Measurements from ENCODE around the gene DOCK10.
"Not testable (repeated sequence)": the region's sequence is repeated elsewhere in the genome, so short reads cannot be mapped to it uniquely, and the experiment has no call there.

DOCK10 gene

DNA sequence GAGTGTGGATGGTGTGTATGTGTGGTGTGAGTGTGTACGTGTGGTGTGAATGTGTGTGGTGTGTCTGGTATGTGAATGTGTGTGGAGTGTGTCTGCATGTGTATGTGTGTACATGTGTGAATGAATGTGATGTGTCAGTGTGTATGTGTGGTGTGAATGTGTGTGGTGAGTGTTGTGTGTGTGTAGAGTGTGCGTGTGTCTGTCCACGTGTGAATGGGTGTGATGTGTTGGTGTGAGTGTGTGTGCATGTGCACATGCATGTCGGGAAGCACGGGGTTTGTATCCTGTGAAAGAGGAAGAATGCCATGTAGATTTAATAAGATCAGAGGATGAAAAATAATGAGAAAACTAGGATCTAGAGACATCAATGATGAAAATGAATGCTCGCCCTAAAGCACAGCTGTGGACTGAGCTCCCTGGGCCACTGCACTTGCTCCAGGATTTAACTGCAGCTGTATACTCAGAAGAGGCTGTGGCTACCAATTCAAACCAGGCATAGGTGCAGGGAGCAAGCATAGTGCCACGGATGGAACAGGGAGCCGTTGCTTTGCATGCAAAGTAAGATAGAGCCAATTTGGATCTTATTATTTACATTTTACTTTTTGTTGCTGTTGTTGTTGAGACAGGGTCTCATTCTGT, 122.7 kb downstream of the DOCK10 start:
- Histone ChIP-seq H3K4me3 (ENCODE audit: extremely low read depth, insufficient read depth, low read length, poor library complexity, severe bottlenecking) (no peak overlapping the region), H3K27ac (ENCODE audit: low read depth, low read length, severe bottlenecking) (no peak overlapping the region), H3K9me3 (ENCODE audit: control insufficient read depth, low read length) (no peaks in the 10 kb centered on the region), H3K4me1 (ENCODE audit: control insufficient read depth, insufficient read depth, low read length, poor library complexity, severe bottlenecking) (no peaks in the 10 kb centered on the region), H3K36me3 (ENCODE audit: control insufficient read depth, insufficient read depth, low read length) (no peaks in the 10 kb centered on the region)
- WGBS, 2 experiments (ENCODE audit: insufficient coverage in 2 of 2) = 79 to 82% methylated on average over 5 to 6 of the region's 8 CpGs

DNA sequence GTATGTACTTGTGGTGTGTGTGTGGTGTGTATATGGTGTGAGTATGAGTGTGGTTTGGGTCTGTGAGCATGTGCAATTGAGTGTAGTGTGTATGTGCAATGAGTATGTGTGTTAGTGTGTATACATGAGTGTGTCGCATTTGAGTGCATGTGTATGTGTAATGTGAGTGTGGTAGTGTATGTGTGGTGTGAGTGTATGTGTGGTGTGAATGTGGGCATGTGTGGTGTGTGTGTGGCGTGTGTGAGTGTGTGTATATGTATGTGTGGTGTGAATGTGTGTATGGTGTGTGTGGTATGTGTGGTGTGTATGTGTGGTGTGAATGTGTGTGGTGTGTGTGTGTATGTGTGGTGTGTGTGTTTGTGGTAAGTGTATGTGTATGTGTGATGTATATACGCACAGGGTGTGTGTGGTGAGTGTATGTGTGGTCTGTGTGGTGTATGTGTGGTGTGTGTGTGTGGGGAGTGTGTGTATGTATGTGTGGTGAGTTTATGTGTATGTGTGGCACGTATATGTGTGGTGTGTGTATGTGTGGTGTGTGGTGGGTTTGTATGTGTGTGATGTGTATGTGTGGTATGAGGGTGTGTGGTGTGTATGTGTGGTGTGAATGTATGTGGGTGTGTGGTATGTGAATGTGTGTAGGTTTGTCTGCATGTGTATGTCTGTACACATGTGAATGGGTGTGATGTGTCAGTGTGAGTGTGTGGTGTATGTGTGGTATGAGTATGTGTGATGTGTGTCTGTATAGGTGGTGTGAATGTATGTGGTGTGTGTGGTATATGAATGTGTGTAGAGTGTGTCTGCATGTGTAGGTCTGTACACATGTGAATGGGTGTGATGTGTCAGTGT, 123.4 kb downstream of the DOCK10 start:
- no peaks in the 10 kb centered on the region for H3K36me3 ChIP-seq (ENCODE audit: control insufficient read depth, insufficient read depth, low read length)
- H3K4me3 ChIP-seq (ENCODE audit: extremely low read depth, insufficient read depth, low read length, poor library complexity, severe bottlenecking) = no peak overlapping the region
- no peaks in the 10 kb centered on the region for H3K9me3 ChIP-seq (ENCODE audit: control insufficient read depth, low read length)
- H3K4me1 ChIP-seq (ENCODE audit: control insufficient read depth, insufficient read depth, low read length, poor library complexity, severe bottlenecking) = no peaks in the 10 kb centered on the region
- no peak overlapping the region for H3K27ac ChIP-seq (ENCODE audit: low read depth, low read length, severe bottlenecking)
- WGBS, 2 experiments (ENCODE audit: insufficient coverage in 2 of 2) = 82 to 90% methylated on average over 3 to 4 of the region's 4 CpGs

DNA sequence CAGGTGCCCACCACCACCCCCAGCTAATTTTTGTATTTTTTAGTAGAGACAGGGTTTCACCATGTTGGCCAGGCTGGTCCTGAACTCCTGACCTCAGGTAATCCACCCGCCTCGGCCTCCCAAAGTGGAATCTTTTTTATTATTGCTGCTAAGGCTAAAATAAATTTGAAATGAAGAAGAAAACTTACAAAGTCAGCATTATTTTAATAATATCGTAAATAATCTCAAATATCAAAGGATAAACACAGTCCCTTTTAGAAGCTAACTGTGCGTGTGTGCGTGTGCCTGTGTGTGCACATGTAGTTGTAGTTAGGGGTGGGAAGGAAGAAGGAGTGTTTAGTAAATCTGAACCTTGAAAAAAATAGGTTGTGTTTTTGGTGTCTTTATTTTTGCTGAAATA, 125.0 kb downstream of the DOCK10 start:
- H3K27ac ChIP-seq (ENCODE audit: low read depth, low read length, severe bottlenecking); H3K4me3 ChIP-seq (ENCODE audit: extremely low read depth, insufficient read depth, low read length, poor library complexity, severe bottlenecking); H3K9me3 ChIP-seq (ENCODE audit: control insufficient read depth, low read length); H3K4me1 ChIP-seq (ENCODE audit: control insufficient read depth, insufficient read depth, low read length, poor library complexity, severe bottlenecking); H3K36me3 ChIP-seq (ENCODE audit: control insufficient read depth, insufficient read depth, low read length): not testable (repeated sequence)
- WGBS, 2 experiments (ENCODE audit: insufficient coverage in 2 of 2) = 92% methylated on average over 2 of the region's 5 CpGs; no CpG with 5 or more reads in 1 of the 2 experiments

DNA sequence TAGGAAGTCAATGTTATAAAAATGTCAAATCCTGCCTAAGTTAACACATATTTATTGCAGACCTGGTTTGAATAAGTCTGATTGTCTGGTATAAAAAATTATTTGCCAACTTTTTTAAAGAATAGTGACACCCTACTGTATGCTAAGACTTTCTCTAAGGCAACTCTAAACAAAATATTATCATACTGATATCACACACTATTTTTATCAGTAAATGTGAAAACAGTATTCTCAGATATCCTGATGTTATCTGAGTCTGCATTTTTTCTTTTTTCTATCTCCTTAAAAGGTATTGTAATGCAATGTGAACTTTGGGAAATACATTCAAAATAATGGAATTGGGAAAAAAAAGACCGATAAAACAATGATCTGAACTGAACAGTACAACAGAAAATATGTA, 127.1 kb downstream of the DOCK10 start:
- no peak overlapping the region for H3K27ac ChIP-seq (ENCODE audit: low read depth, low read length, severe bottlenecking)
- H3K4me1 ChIP-seq (ENCODE audit: control insufficient read depth, insufficient read depth, low read length, poor library complexity, severe bottlenecking) = no peaks in the 10 kb centered on the region
- no peaks in the 10 kb centered on the region for H3K9me3 ChIP-seq (ENCODE audit: control insufficient read depth, low read length)
- no peak overlapping the region for H3K4me3 ChIP-seq (ENCODE audit: extremely low read depth, insufficient read depth, low read length, poor library complexity, severe bottlenecking)
- no peaks in the 10 kb centered on the region for H3K36me3 ChIP-seq (ENCODE audit: control insufficient read depth, insufficient read depth, low read length)
- no CpG with 5 or more reads among the region's 1 CpG for WGBS, 2 experiments (ENCODE audit: insufficient coverage in 2 of 2)

DNA sequence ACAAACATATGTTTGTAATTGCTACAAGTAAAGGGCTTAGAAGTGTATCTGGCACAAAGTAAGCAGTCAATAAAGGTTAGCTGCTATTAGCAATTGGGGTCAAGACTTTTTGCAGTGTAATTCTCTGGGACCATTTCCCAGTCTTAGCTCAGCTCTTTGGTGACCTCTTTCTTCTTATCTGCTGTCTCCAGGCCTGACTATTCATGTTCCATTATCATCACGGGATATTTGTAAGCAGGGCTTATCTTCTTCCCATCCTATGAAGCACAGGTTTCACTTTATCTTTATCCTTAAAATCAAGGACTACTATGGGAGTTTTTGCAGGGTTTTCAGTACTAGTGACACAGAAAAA, 131.7 kb downstream of the DOCK10 start:
- no peak overlapping the region for H3K27ac ChIP-seq (ENCODE audit: low read depth, low read length, severe bottlenecking)
- H3K4me3 ChIP-seq (ENCODE audit: extremely low read depth, insufficient read depth, low read length, poor library complexity, severe bottlenecking) = no peak overlapping the region
- 60% methylated on average over 1 of the region's 1 CpG; no CpG with 5 or more reads in 1 of the 2 experiments for WGBS, 2 experiments (ENCODE audit: insufficient coverage in 2 of 2)

DNA sequence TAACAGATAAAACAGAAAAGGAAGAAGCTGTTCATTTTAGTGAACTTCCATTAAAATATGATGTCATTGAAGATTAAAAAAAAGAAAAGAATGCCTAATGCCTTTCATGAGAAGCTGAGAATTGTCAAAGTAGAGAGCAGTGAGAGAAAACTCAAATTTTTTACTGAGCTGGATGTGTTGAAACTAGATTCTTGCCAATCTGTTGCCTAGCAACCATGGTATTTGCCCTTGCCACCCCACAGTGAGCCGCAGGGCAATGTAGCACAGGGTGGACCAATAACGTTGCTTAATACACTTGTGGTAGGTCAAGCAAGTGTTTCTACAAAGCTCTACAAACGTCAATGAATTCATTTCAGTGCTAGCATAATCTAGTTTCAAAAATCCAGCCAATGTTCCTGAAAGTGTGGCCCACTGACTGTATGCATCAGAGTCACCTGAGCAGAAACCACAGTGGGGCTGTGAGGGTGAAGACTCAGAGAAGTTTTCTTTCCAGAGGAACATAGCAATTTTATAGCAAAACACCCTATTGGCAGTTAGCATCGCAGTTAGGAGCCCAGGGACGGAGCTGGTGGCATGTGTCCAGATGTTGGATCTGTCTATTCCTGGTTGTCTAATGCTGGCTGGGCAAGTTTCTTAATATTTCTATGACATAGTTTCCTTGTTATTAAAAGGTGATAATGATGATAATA, 132.2 kb downstream of the DOCK10 start:
- Histone ChIP-seq H3K4me3 (ENCODE audit: extremely low read depth, insufficient read depth, low read length, poor library complexity, severe bottlenecking) (no peak overlapping the region), H3K27ac (ENCODE audit: low read depth, low read length, severe bottlenecking) (peak overlapping the region; percentile 73)
- 73 to 100% methylated on average over 1 to 4 of the region's 5 CpGs for WGBS, 2 experiments (ENCODE audit: insufficient coverage in 2 of 2)

More for the DNA sequence above, 131.7 kb downstream of the DOCK10 start:
- peaks cover 2% of the 10 kb centered on the region for H3K4me1 ChIP-seq (ENCODE audit: control insufficient read depth, insufficient read depth, low read length, poor library complexity, severe bottlenecking)
- H3K36me3 ChIP-seq (ENCODE audit: control insufficient read depth, insufficient read depth, low read length) = no peaks in the 10 kb centered on the region
- no peaks in the 10 kb centered on the region for H3K9me3 ChIP-seq (ENCODE audit: control insufficient read depth, low read length)

DNA sequence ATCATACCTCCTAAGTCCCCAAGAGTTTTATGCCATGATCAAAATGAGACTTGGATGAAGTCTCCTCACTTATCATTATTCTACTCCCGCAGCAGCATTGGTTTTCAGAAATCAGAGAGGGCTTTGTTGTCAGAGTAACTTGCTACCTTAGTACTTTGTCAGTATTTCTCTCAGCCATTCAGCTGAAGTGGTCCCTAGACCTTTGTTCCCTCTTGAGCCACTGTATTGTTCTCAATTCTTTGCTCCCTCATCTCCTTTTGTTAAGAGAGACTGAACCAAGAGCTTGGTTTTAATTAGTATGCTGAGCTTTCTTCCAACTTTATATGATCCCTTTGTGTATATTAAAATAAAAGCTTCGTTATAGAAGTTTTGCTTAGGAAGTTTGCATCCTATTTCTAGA, 133.4 kb downstream of the DOCK10 start:
- no peaks in the 10 kb centered on the region for H3K36me3 ChIP-seq (ENCODE audit: control insufficient read depth, insufficient read depth, low read length)
- H3K4me1 ChIP-seq (ENCODE audit: control insufficient read depth, insufficient read depth, low read length, poor library complexity, severe bottlenecking) = peaks cover 2% of the 10 kb centered on the region
- WGBS, 2 experiments (ENCODE audit: insufficient coverage in 2 of 2) = no CpG with 5 or more reads among the region's 2 CpGs
- no peaks in the 10 kb centered on the region for H3K9me3 ChIP-seq (ENCODE audit: control insufficient read depth, low read length)
- peak overlapping the region; percentile 73 for H3K27ac ChIP-seq (ENCODE audit: low read depth, low read length, severe bottlenecking)
- H3K4me3 ChIP-seq (ENCODE audit: extremely low read depth, insufficient read depth, low read length, poor library complexity, severe bottlenecking) = no peak overlapping the region

More for the DNA sequence above, 132.2 kb downstream of the DOCK10 start:
- Histone ChIP-seq H3K36me3 (ENCODE audit: control insufficient read depth, insufficient read depth, low read length) (no peaks in the 10 kb centered on the region), H3K9me3 (ENCODE audit: control insufficient read depth, low read length) (no peaks in the 10 kb centered on the region), H3K4me1 (ENCODE audit: control insufficient read depth, insufficient read depth, low read length, poor library complexity, severe bottlenecking) (peaks cover 2% of the 10 kb centered on the region)

DNA sequence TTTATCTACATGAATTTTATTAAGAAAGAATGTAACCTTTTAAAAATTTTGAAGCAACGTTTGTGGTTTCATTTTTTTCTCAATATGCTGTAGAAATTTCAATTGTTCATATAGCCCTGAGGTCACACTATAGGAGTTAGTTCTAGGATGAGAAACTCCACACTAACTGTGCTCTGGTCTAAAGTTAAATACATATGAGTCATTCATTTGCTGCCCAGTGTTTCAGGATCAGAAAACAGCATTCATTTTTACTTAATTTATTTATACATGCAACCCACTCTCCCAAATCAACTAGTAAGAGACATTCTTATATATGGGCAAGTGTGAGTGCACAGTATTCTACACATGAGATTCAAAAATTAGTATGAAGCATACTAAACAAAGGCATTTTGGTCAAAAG, 137.9 kb downstream of the DOCK10 start:
- no CpG with 5 or more reads among the region's 1 CpG for WGBS, 2 experiments (ENCODE audit: insufficient coverage in 2 of 2)
- Histone ChIP-seq H3K36me3 (ENCODE audit: control insufficient read depth, insufficient read depth, low read length) (no peaks in the 10 kb centered on the region), H3K4me3 (ENCODE audit: extremely low read depth, insufficient read depth, low read length, poor library complexity, severe bottlenecking) (no peak overlapping the region), H3K27ac (ENCODE audit: low read depth, low read length, severe bottlenecking) (no peak overlapping the region), H3K4me1 (ENCODE audit: control insufficient read depth, insufficient read depth, low read length, poor library complexity, severe bottlenecking) (peaks cover 2% of the 10 kb centered on the region), H3K9me3 (ENCODE audit: control insufficient read depth, low read length) (no peaks in the 10 kb centered on the region)

DNA sequence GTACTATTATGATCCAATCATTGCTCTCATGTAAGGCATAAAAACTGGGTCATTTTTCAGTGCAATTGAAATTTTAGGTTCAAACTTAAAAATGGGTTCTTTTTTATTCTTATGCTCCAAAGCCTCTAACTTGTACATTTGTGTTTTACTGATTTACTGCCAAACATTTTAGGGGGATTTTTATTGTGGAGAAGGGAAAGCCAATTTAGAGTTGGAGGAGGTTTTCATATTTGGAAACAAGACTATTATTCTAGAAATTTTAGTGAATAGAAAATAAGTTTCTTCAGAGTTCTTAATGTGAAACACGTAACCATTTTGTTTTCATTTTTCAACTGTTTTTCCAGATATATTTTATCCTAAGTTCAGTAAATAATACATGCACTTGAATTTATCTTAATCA, 138.6 kb downstream of the DOCK10 start:
- whole genome bisulfite sequencing, 2 experiments (ENCODE audit: insufficient coverage in 2 of 2) = no CpG with 5 or more reads among the region's 1 CpG
- no peaks in the 10 kb centered on the region for H3K36me3 ChIP-seq (ENCODE audit: control insufficient read depth, insufficient read depth, low read length)
- no peaks in the 10 kb centered on the region for H3K9me3 ChIP-seq (ENCODE audit: control insufficient read depth, low read length)
- H3K27ac ChIP-seq (ENCODE audit: low read depth, low read length, severe bottlenecking) = no peak overlapping the region
- no peak overlapping the region for H3K4me3 ChIP-seq (ENCODE audit: extremely low read depth, insufficient read depth, low read length, poor library complexity, severe bottlenecking)
- H3K4me1 ChIP-seq (ENCODE audit: control insufficient read depth, insufficient read depth, low read length, poor library complexity, severe bottlenecking) = no peaks in the 10 kb centered on the region

DNA sequence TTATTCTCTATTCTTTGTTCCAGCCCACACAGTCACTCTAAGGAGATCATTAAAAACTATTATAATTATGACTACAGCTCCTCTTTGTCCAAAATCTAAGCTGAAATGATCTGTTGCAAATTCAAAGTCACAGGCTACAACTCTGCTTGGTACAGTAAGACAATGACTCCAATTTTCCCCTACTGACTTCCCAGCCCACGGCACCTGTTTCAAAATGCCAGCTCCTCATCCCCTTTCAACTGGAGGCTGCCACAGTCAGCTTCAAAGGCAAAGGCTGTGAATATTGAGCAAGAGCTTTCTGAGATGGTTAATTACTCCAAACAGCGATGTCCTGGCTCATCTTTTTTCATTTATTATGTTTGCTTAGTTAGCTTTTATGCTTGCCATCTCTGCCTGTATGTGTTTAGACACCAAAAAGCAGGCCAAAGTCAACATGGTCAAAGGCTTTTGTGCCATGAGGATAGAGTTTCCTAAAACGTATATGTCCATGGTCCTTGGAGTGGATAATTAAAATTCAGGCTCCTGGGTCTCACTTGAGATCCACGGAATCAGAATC, 141.1 kb downstream of the DOCK10 start:
- Histone ChIP-seq H3K27ac (ENCODE audit: low read depth, low read length, severe bottlenecking) (no peak overlapping the region), H3K9me3 (ENCODE audit: control insufficient read depth, low read length) (no peaks in the 10 kb centered on the region), H3K4me1 (ENCODE audit: control insufficient read depth, insufficient read depth, low read length, poor library complexity, severe bottlenecking) (no peaks in the 10 kb centered on the region), H3K36me3 (ENCODE audit: control insufficient read depth, insufficient read depth, low read length) (no peaks in the 10 kb centered on the region), H3K4me3 (ENCODE audit: extremely low read depth, insufficient read depth, low read length, poor library complexity, severe bottlenecking) (no peak overlapping the region)
- 69 to 74% methylated on average over 3 of the region's 4 CpGs for WGBS, 2 experiments (ENCODE audit: insufficient coverage in 2 of 2)
